PFSK-1 (cell line): ENCODE results near the gene UBAC2.

Source experiments
- FOXP2 ChIP-seq: optimal IDR thresholded peaks from 2 replicates; pipeline ENCODE3; 2011; ENCODE audit warnings: borderline replicate concordance, control low read depth, inconsistent platforms; ENCODE audit not compliant: insufficient read depth; ENCODE audit errors: extremely low read length, extremely low read depth
- POLR2AphosphoS5 ChIP-seq: IDR thresholded peaks from 2 replicates; pipeline ENCODE4 v1.6.1; 2012; ENCODE audit warnings: low read depth, mild to moderate bottlenecking, control low read depth, low read length, moderate library complexity
- SIN3A ChIP-seq: IDR thresholded peaks from 2 replicates; pipeline ENCODE4 v1.6.1; 2012; ENCODE audit warnings: mild to moderate bottlenecking, low read length, moderate library complexity, borderline replicate concordance; ENCODE audit not compliant: insufficient read depth
- TAF1 ChIP-seq: IDR thresholded peaks from 2 replicates; pipeline ENCODE4 v1.6.1; 2012; ENCODE audit warnings: low read length, control low read depth, borderline replicate concordance; ENCODE audit not compliant: insufficient read depth
- TF ChIP-seq, protein P1 (sequence below), 2 experiments: IDR thresholded peaks; 2 replicates each; pipeline versions ENCODE4 v1.6.1 to v1.8.0; 2011 to 2012; ENCODE audit warnings: low read depth in 2 of 2, low read length in 2 of 2, control low read depth in 1 of 2, inconsistent platforms in 1 of 2, mild to moderate bottlenecking in 1 of 2, moderate library complexity in 1 of 2; ENCODE audit not compliant: insufficient read depth in 1 of 2

Gene UBAC2

GRCh38 chr13:99266827-99267226 lies 66.2 kb downstream of the UBAC2 start:
- TF ChIP-seq TAF1 (no peak), FOXP2 (no peak), POLR2AphosphoS5 (no peak), SIN3A (no peak)
- TF ChIP-seq, protein P1, sequence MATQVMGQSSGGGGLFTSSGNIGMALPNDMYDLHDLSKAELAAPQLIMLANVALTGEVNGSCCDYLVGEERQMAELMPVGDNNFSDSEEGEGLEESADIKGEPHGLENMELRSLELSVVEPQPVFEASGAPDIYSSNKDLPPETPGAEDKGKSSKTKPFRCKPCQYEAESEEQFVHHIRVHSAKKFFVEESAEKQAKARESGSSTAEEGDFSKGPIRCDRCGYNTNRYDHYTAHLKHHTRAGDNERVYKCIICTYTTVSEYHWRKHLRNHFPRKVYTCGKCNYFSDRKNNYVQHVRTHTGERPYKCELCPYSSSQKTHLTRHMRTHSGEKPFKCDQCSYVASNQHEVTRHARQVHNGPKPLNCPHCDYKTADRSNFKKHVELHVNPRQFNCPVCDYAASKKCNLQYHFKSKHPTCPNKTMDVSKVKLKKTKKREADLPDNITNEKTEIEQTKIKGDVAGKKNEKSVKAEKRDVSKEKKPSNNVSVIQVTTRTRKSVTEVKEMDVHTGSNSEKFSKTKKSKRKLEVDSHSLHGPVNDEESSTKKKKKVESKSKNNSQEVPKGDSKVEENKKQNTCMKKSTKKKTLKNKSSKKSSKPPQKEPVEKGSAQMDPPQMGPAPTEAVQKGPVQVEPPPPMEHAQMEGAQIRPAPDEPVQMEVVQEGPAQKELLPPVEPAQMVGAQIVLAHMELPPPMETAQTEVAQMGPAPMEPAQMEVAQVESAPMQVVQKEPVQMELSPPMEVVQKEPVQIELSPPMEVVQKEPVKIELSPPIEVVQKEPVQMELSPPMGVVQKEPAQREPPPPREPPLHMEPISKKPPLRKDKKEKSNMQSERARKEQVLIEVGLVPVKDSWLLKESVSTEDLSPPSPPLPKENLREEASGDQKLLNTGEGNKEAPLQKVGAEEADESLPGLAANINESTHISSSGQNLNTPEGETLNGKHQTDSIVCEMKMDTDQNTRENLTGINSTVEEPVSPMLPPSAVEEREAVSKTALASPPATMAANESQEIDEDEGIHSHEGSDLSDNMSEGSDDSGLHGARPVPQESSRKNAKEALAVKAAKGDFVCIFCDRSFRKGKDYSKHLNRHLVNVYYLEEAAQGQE (IDR thresholded peaks at IDR 0.05; ENCODE audit: insufficient read depth in 1 of 2, low read depth in 2 of 2, low read length in 2 of 2), result no peak

DNA sequence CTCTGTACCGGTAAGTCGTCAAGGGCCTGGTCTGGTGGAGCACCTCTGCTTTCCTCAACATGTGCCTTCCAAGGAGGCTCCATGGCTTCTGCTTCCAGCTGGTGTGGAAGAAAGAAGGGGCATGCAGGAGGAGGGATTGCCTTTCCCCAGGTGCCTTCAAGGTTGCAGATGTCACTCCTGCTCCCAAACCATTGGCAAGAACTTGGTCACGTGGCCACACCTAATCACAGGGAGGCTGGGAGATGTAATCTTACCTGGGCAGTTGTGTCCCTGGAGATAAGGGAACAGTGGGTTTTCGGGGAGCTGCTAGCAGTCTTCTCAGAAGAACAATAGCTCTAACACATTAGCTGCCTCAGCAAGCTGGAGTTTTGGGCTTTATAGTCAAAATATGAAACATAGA lies 67.3 kb downstream of the UBAC2 start:
- no peak for TF ChIP-seq TAF1

GRCh38 chr13:99268822-99269221 lies 68.2 kb downstream of the UBAC2 start:
- TF ChIP-seq FOXP2 (no peak), POLR2AphosphoS5 (no peak), SIN3A (no peak), TAF1 (no peak)
- TF ChIP-seq, protein P1 (IDR thresholded peaks at IDR 0.05; ENCODE audit: insufficient read depth in 1 of 2, low read depth in 2 of 2, low read length in 2 of 2), result no peak

DNA sequence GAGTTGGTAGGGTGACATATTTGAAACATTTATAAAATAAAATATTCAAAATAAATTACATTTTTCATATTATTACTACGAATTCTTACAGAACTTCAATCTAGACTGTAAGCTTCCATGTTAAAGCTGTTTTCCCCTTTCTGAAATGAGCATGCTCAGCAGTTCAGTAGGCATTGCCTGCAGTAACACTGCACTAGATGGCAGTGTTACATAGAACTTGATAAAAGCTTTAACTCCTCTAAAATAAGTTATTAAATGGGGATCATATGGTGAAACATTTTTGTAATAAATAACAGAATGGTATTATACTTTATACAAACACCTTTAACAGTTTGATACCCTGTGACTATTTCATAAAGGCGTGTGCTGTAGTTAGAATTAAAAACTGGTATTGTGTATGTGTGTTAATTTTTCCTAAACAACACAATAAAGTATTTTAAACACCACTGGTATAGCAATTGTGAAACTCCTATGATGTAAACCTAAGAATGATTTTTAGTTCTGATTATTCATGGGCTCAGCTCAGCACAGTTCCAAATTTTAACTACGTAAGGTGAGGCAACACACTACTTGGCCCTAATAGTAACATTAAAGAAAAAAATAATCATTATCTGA lies 69.1 kb downstream of the UBAC2 start:
- TF ChIP-seq SIN3A (no peak), FOXP2 (no peak), POLR2AphosphoS5 (no peak), TAF1 (no peak)
- TF ChIP-seq, protein P1 (IDR thresholded peaks at IDR 0.05; ENCODE audit: insufficient read depth in 1 of 2, low read depth in 2 of 2, low read length in 2 of 2), result no peak

- TF ChIP-seq TAF1, result no peak
- no peak for TF ChIP-seq POLR2AphosphoS5
- no peak for TF ChIP-seq SIN3A
- TF ChIP-seq, protein P1 (IDR thresholded peaks at IDR 0.05; ENCODE audit: insufficient read depth in 1 of 2, low read depth in 2 of 2, low read length in 2 of 2), result no peak
- TF ChIP-seq FOXP2, result no peak
Observed at GRCh38 chr13:99270518-99270917, 69.9 kb downstream of the UBAC2 start.
